Mesenchymal stem cell (in vitro differentiated cells and primary cell): ENCODE data around the gene CNTNAP2.

Source experiments
- DNase-seq: peaks from one replicate; pipeline ENCODE4 v3.0.0-alpha.2; 2013
- H2AFZ ChIP-seq: one replicate; pipeline ENCODE4 v1.6.1; 2013; ENCODE audit warnings: low read depth, mild to moderate bottlenecking, control low read depth, inconsistent platforms, low read length, moderate library complexity
- H2AK5ac ChIP-seq: 2 replicates; pipeline ENCODE4 v1.6.1; 2013; ENCODE audit warnings: low read length, moderate library complexity, mild to moderate bottlenecking, inconsistent platforms; ENCODE audit not compliant: severe bottlenecking
- H2BK120ac ChIP-seq: one replicate; pipeline ENCODE4 v1.6.1; 2013; ENCODE audit warnings: low read depth, mild to moderate bottlenecking, inconsistent platforms, low read length, moderate library complexity
- H2BK12ac ChIP-seq, 2 experiments: one replicate each; pipeline ENCODE4 v1.6.1; 2013; ENCODE audit warnings: inconsistent platforms in 2 of 2, low read length in 2 of 2, mild to moderate bottlenecking in 2 of 2, moderate library complexity in 2 of 2, control low read depth in 1 of 2
- H2BK15ac ChIP-seq: one replicate; pipeline ENCODE4 v1.6.1; 2013; ENCODE audit warnings: mild to moderate bottlenecking, low read depth, inconsistent platforms; ENCODE audit not compliant: poor library complexity, severe bottlenecking
- H2BK5ac ChIP-seq: 2 replicates; pipeline ENCODE4 v1.6.1; 2013; ENCODE audit warnings: low read depth, mild to moderate bottlenecking, low read length, control low read depth, inconsistent platforms; ENCODE audit not compliant: poor library complexity, severe bottlenecking
- H3K14ac ChIP-seq, 2 experiments: one replicate each; pipeline ENCODE4 v1.6.1; 2013; ENCODE audit warnings: inconsistent platforms in 2 of 2, low read length in 2 of 2, control low read depth in 1 of 2, mild to moderate bottlenecking in 1 of 2, moderate library complexity in 1 of 2
- H3K18ac ChIP-seq, 2 experiments: one replicate each; pipeline ENCODE4 v1.6.1; 2013; ENCODE audit warnings: inconsistent platforms in 2 of 2, low read length in 2 of 2, control low read depth in 1 of 2, low read depth in 1 of 2, mild to moderate bottlenecking in 1 of 2
- H3K23ac ChIP-seq, 2 experiments: one replicate each; pipeline ENCODE4 v1.6.1; 2013; ENCODE audit warnings: inconsistent platforms in 2 of 2, low read length in 2 of 2, mild to moderate bottlenecking in 2 of 2, moderate library complexity in 2 of 2, control low read depth in 1 of 2
- H3K27ac ChIP-seq: 2 replicates; pipeline ENCODE4 v1.5.1; 2013; ENCODE audit warnings: mild to moderate bottlenecking, moderate library complexity, low read length, control low read depth, inconsistent platforms; ENCODE audit not compliant: poor library complexity, severe bottlenecking
- H3K27me3 ChIP-seq, 2 experiments: 2 replicates each; pipeline versions ENCODE4 v1.6.1 to v1.7.0; 2013; ENCODE audit warnings: low read length in 2 of 2, mild to moderate bottlenecking in 2 of 2, moderate library complexity in 2 of 2, control low read depth in 1 of 2, inconsistent platforms in 1 of 2; ENCODE audit not compliant: control insufficient read depth in 1 of 2, insufficient read depth in 1 of 2
- H3K36me3 ChIP-seq, 2 experiments: 2 replicates each; pipeline versions ENCODE4 v1.6.1 to v1.7.0; 2013; ENCODE audit warnings: low read length in 2 of 2, control low read depth in 1 of 2, inconsistent platforms in 1 of 2, low read depth in 1 of 2, mild to moderate bottlenecking in 1 of 2; ENCODE audit not compliant: insufficient read depth in 2 of 2, control insufficient read depth in 1 of 2
- H3K4ac ChIP-seq, 2 experiments: one replicate each; pipeline ENCODE4 v1.6.1; 2013; ENCODE audit warnings: inconsistent platforms in 2 of 2, low read length in 2 of 2, mild to moderate bottlenecking in 2 of 2, moderate library complexity in 2 of 2, control low read depth in 1 of 2, low read depth in 1 of 2
- H3K4me1 ChIP-seq: 2 replicates; pipeline ENCODE4 v1.6.1; 2013; ENCODE audit warnings: low read depth, low read length, control low read depth; ENCODE audit not compliant: control insufficient read depth, insufficient read depth
- H3K4me2 ChIP-seq: 2 replicates; pipeline ENCODE4 v1.6.1; 2013; ENCODE audit warnings: low read length, mild to moderate bottlenecking, inconsistent platforms; ENCODE audit not compliant: poor library complexity, severe bottlenecking
- H3K4me3 ChIP-seq, 2 experiments: 2 replicates each; pipeline versions ENCODE4 v1.5.1 to v1.7.0; 2013; ENCODE audit warnings: low read length in 2 of 2, mild to moderate bottlenecking in 2 of 2, control low read depth in 1 of 2, low read depth in 1 of 2; ENCODE audit not compliant: insufficient read depth in 1 of 2
- H3K79me1 ChIP-seq: replicated peaks from 2 replicates; pipeline ENCODE4 v1.6.1; 2013; ENCODE audit warnings: mild to moderate bottlenecking, control low read depth, low read length, inconsistent platforms; ENCODE audit not compliant: poor library complexity, severe bottlenecking
- H3K9ac ChIP-seq: 2 replicates; pipeline ENCODE4 v1.7.0; 2013; ENCODE audit warnings: mild to moderate bottlenecking, low read length, moderate library complexity
- H3K9me3 ChIP-seq: 2 replicates; pipeline ENCODE4 v1.7.0; 2013; ENCODE audit warnings: mild to moderate bottlenecking, low read length; ENCODE audit not compliant: control insufficient read depth
- H4K8ac ChIP-seq: one replicate; pipeline ENCODE4 v1.6.1; 2013; ENCODE audit warnings: inconsistent platforms, mild to moderate bottlenecking, low read length, moderate library complexity
- H4K91ac ChIP-seq: one replicate; pipeline ENCODE4 v1.6.1; 2013; ENCODE audit warnings: mild to moderate bottlenecking, low read length, inconsistent platforms
- WGBS: methylation state at CpG from one replicate; pipeline ENCODE4 v1.1.7; 2013; ENCODE audit warnings: mixed read lengths; 5-methylcytosine and 5-hydroxymethylcytosine counted together

CNTNAP2 gene

DNA sequence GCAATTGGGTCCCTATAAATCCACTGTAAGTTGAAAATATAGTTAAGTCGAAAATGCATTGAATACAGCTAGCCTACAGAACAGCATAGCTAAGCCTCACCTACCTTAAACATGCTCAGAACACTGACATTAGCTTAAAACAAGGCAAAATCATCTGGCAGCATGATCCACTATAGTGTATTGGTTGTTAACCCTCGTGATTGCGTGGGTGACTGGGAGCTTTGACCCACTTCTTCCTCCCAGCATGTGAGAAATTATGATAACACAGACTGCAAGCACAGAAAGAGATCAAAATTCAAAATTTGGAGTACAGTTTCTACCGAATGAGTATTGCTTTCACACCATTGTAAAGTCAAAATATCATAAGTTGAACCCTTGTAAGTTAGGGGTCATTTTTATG, 22.3 kb downstream of the CNTNAP2 start:
- H2AFZ ChIP-seq = no peak overlapping the region
- H3K4me3 ChIP-seq = no peak overlapping the region
- no peak overlapping the region for H3K18ac ChIP-seq
- no peak overlapping the region for H3K23ac ChIP-seq
- no peak overlapping the region for H3K4me2 ChIP-seq
- H3K27me3 ChIP-seq = no peaks in the 10 kb centered on the region
- H3K9me3 ChIP-seq = no peaks in the 10 kb centered on the region
- H2BK5ac ChIP-seq = no peak overlapping the region
- no peaks in the 10 kb centered on the region for H3K36me3 ChIP-seq
- H2BK120ac ChIP-seq = no peak overlapping the region
- H3K4ac ChIP-seq = no peak overlapping the region
- no peaks in the 10 kb centered on the region for H3K4me1 ChIP-seq
- no peak overlapping the region for H2AK5ac ChIP-seq
- no peaks in the 10 kb centered on the region for H3K79me1 ChIP-seq
- no peak overlapping the region for H3K27ac ChIP-seq
- H4K91ac ChIP-seq = no peak overlapping the region
- no peak for DNase-seq
- no peak overlapping the region for H4K8ac ChIP-seq
- H2BK12ac ChIP-seq = no peak overlapping the region
- H3K9ac ChIP-seq = no peak overlapping the region
- no peak overlapping the region for H2BK15ac ChIP-seq
- no peak overlapping the region for H3K14ac ChIP-seq
- WGBS = 90% methylated on average over 3 of the region's 4 CpGs

DNA sequence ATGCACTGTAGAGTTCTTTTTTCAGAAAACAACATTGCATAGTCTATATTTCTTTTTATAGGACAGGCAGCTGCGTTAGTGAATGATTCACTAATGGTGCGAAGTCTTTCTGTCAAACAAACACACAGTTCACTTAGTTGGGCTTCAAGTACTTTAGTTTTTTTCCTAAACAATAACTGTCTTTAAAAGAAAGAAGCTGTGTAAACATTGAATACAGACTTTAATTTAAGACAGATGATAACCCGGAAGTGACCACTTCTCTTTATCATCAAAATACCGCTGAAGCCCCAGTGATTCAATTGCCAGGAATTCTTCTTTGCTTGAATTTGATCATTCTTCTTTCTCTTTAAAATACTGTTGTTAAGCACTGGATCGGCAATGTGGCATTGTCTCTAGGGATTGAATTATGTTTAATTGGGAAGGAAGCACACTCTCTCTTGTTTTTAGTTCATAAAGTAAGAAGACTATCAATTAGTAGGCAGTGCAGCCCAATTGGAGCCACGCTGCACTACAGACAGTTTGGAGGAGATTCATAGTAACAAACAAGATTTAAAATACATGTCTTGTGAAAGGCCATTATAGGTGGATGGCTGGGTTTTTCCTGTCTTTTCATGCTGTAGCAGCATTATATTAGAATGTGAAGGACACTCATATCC, 30.4 kb downstream of the CNTNAP2 start:
- H3K4me3 ChIP-seq = peak overlapping the region in 1 of 2 experiments; percentile 41
- H3K4me1 ChIP-seq = peaks cover 3% of the 10 kb centered on the region
- no peaks in the 10 kb centered on the region for H3K9me3 ChIP-seq
- no peaks in the 10 kb centered on the region for H3K27me3 ChIP-seq
- H2AFZ ChIP-seq = no peak overlapping the region
- no peak overlapping the region for H3K4ac ChIP-seq
- H4K91ac ChIP-seq = no peak overlapping the region
- H4K8ac ChIP-seq = no peak overlapping the region
- no peak overlapping the region for H2BK120ac ChIP-seq
- no peak overlapping the region for H3K4me2 ChIP-seq
- H3K14ac ChIP-seq = no peak overlapping the region
- H3K79me1 ChIP-seq = no peaks in the 10 kb centered on the region
- H3K18ac ChIP-seq = no peak overlapping the region
- H2AK5ac ChIP-seq = no peak overlapping the region
- H3K23ac ChIP-seq = no peak overlapping the region
- WGBS = 4% methylated on average over 4 of the region's 6 CpGs
- H2BK5ac ChIP-seq = no peak overlapping the region
- H3K36me3 ChIP-seq = no peaks in the 10 kb centered on the region
- H2BK12ac ChIP-seq = no peak overlapping the region
- peak overlapping the region; percentile 41 for H3K9ac ChIP-seq
- peak; percentile 59 for DNase-seq
- peak overlapping the region; percentile 33 for H3K27ac ChIP-seq
- H2BK15ac ChIP-seq = no peak overlapping the region

DNA sequence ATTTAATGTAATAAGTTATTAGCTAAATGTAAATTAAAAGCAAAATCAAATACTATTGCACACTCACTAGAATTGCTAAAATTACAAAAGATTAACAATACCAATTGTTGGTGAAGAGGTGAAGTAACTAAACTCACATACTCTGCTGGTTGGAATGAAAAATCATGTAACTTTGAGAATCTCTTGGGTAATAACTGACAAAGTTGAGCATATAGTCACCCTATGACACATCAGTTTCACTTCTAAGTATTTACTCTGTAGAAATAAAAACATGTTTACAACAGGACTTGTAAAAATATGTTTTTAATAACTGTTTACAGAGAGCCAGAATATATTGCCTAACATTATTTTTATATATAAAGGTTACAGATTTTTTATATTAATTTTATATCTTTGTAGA, 33.6 kb downstream of the CNTNAP2 start:
- Histone ChIP-seq H3K4ac (no peak overlapping the region), H4K8ac (no peak overlapping the region), H3K9me3 (no peaks in the 10 kb centered on the region), H3K27ac (no peak overlapping the region), H3K9ac (no peak overlapping the region), H2AFZ (no peak overlapping the region), H2BK120ac (no peak overlapping the region), H2BK5ac (no peak overlapping the region), H3K79me1 (no peaks in the 10 kb centered on the region), H2AK5ac (no peak overlapping the region), H3K4me2 (no peak overlapping the region), H3K14ac (no peak overlapping the region), H2BK12ac (no peak overlapping the region), H3K27me3 (no peaks in the 10 kb centered on the region), H3K18ac (no peak overlapping the region), H3K36me3 (no peaks in the 10 kb centered on the region), H4K91ac (no peak overlapping the region), H3K4me3 (no peak overlapping the region), H3K4me1 (no peaks in the 10 kb centered on the region), H3K23ac (no peak overlapping the region), H2BK15ac (no peak overlapping the region)
- DNase-seq = peak; percentile 25

DNA sequence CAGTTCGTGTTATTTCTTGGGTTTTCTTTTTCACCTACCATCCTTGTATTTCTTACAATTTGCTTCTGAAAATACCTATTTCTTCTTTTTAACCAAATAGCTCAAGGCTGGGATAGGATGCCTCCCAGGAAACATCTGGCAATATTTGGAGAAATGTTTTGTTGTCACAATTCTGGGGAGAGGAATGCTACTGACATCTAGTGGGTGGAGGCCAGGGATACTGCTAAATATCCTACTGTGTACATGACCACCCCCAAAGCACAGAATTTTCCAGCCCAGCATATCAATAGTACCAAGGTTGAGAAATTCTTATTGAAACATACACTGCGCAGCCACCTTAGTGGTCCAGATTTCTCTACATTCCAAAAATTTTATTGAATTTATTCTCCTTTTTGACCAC, 55.5 kb downstream of the CNTNAP2 start:
- Histone ChIP-seq H2BK120ac (no peak overlapping the region), H2BK5ac (no peak overlapping the region), H3K27ac (no peak overlapping the region), H3K18ac (no peak overlapping the region), H3K4ac (no peak overlapping the region), H3K4me1 (no peaks in the 10 kb centered on the region), H3K9ac (no peak overlapping the region), H3K36me3 (no peaks in the 10 kb centered on the region), H3K14ac (no peak overlapping the region), H3K27me3 (no peaks in the 10 kb centered on the region), H2AK5ac (no peak overlapping the region), H4K91ac (no peak overlapping the region), H3K9me3 (no peaks in the 10 kb centered on the region), H3K4me3 (no peak overlapping the region), H4K8ac (no peak overlapping the region), H2AFZ (no peak overlapping the region), H3K23ac (no peak overlapping the region), H2BK15ac (no peak overlapping the region), H3K4me2 (no peak overlapping the region), H3K79me1 (no peaks in the 10 kb centered on the region), H2BK12ac (no peak overlapping the region)
- no peak for DNase-seq
- 100% methylated on average over 1 of the region's 2 CpGs for WGBS
